ENCODE data around the gene BCL11A.

GRCh38 chr2:60426341-60426740 is 127.1 kb downstream of the BCL11A start:
- TF ChIP-seq YY1 (IDR thresholded peaks at IDR 0.05; ENCODE audit: insufficient read depth, insufficient read length) (no peak), ZNF274 (IDR thresholded peaks at IDR 0.05; ENCODE audit: low read depth, low read length) (no peak)
